T-helper 2 cell treated with Interferon-gamma antibody and Interleukin-4, amounts not matched to agents 5 μg/mL and 100 μg/mL, for 36 hours (primary cell): ENCODE results near the gene POU5F1.
"Not testable (repeated sequence)": the region's sequence is repeated elsewhere in the genome, so short reads cannot be mapped to it uniquely, and the experiment has no call there.

Experiments used
- DNase-seq: peaks from one replicate; pipeline ENCODE4 v3.0.0; 2021; ENCODE audit warnings: low spot score
- H3K27ac Mint-ChIP-seq: one replicate; pipeline ENCODE4 v1.8.0; 2021; ENCODE audit warnings: mild to moderate bottlenecking, mixed read lengths
- H3K27me3 Mint-ChIP-seq: one replicate; pipeline ENCODE4 v1.8.0; 2021; ENCODE audit warnings: low read depth, mixed read lengths
- H3K36me3 Mint-ChIP-seq: one replicate; pipeline ENCODE4 v1.8.0; 2021; ENCODE audit warnings: low read depth, mixed read lengths
- H3K4me1 Mint-ChIP-seq: one replicate; pipeline ENCODE4 v1.8.0; 2021; ENCODE audit warnings: low read depth, mixed read lengths
- H3K4me3 Mint-ChIP-seq: one replicate; pipeline ENCODE4 v1.8.0; 2022; ENCODE audit warnings: mild to moderate bottlenecking, moderate library complexity, mixed read lengths
- H3K9me3 Mint-ChIP-seq: one replicate; pipeline ENCODE4 v1.8.0; 2021; ENCODE audit warnings: mixed read lengths

POU5F1 gene

GRCh38 chr6:31165986-31166385 lies 4.5 kb downstream of the POU5F1 start:
- H3K36me3 Mint-ChIP-seq: peaks cover 26% of the 10 kb centered on the region
- H3K4me1 Mint-ChIP-seq: peaks cover 7% of the 10 kb centered on the region

GRCh38 chr6:31165064-31165832 lies 5.2 kb downstream of the POU5F1 start:
- H3K36me3 Mint-ChIP-seq: peaks cover 32% of the 10 kb centered on the region
- DNase-seq, H3K27ac Mint-ChIP-seq, H3K4me3 Mint-ChIP-seq, H3K9me3 Mint-ChIP-seq, H3K27me3 Mint-ChIP-seq: not testable (repeated sequence)
- H3K4me1 Mint-ChIP-seq: peaks cover 10% of the 10 kb centered on the region

More at GRCh38 chr6:31165986-31166385, 4.5 kb downstream of the POU5F1 start:
- Mint-ChIP-seq H3K4me3 (no peak overlapping the region), H3K27me3 (no peaks in the 10 kb centered on the region), H3K9me3 (no peaks in the 10 kb centered on the region), H3K27ac (no peak overlapping the region)
- no peak for DNase-seq

GRCh38 chr6:31164475-31165063 lies 5.9 kb downstream of the POU5F1 start:
- H3K4me3 Mint-ChIP-seq, H3K9me3 Mint-ChIP-seq, DNase-seq, H3K27me3 Mint-ChIP-seq, H3K27ac Mint-ChIP-seq: not testable (repeated sequence)
- Mint-ChIP-seq H3K36me3 (peaks cover 38% of the 10 kb centered on the region), H3K4me1 (peaks cover 16% of the 10 kb centered on the region)

- no peaks in the 10 kb centered on the region for H3K27me3 Mint-ChIP-seq
- no peak overlapping the region for H3K27ac Mint-ChIP-seq
- H3K9me3 Mint-ChIP-seq: no peaks in the 10 kb centered on the region
- H3K4me1 Mint-ChIP-seq: peaks cover 16% of the 10 kb centered on the region
- no peak for DNase-seq
- no peak overlapping the region for H3K4me3 Mint-ChIP-seq
- H3K36me3 Mint-ChIP-seq: peaks cover 42% of the 10 kb centered on the region
Observed at GRCh38 chr6:31163922-31164321, 6.6 kb downstream of the POU5F1 start.

- Mint-ChIP-seq H3K4me3 (no peak overlapping the region), H3K4me1 (peaks cover 18% of the 10 kb centered on the region), H3K27me3 (no peaks in the 10 kb centered on the region), H3K9me3 (no peaks in the 10 kb centered on the region), H3K36me3 (peaks cover 43% of the 10 kb centered on the region), H3K27ac (no peak overlapping the region)
- no peak for DNase-seq
Observed at GRCh38 chr6:31162463-31163165, 7.9 kb downstream of the POU5F1 start.

GRCh38 chr6:31161216-31162126 lies 9.0 kb downstream of the POU5F1 start:
- Mint-ChIP-seq H3K36me3 (peaks cover 43% of the 10 kb centered on the region), H3K4me1 (peaks cover 25% of the 10 kb centered on the region), H3K27ac (no peak overlapping the region), H3K4me3 (peak overlapping the region; percentile 34), H3K9me3 (no peaks in the 10 kb centered on the region), H3K27me3 (no peaks in the 10 kb centered on the region)
- DNase-seq: no peak

GRCh38 chr6:31158863-31159855 lies 11.3 kb downstream of the POU5F1 start:
- Mint-ChIP-seq H3K4me3 (peak overlapping the region; percentile 93), H3K4me1 (peaks cover 28% of the 10 kb centered on the region), H3K27me3 (no peaks in the 10 kb centered on the region), H3K36me3 (peaks cover 47% of the 10 kb centered on the region), H3K9me3 (no peaks in the 10 kb centered on the region), H3K27ac (peak overlapping the region; percentile 79)
- DNase-seq: peak; percentile 15

- peak within 1 kb of the TSS; percentile 93 for H3K4me3 Mint-ChIP-seq
- H3K9me3 Mint-ChIP-seq: no peaks in the 10 kb centered on the region
- H3K36me3 Mint-ChIP-seq: peaks cover 44% of the 10 kb centered on the region
Observed at GRCh38 chr6:31158140-31158862, 12.2 kb downstream of the POU5F1 start, which contains the start of gene TCF19. TCF19 (plus strand) TSS chr6:31158589; CDS start chr6:31159470, 881 bp downstream.

GRCh38 chr6:31157513-31158139 lies 12.9 kb downstream of the POU5F1 start, which contains the start of gene CCHCR1:
CCHCR1 (minus strand) TSS chr6:31157802; CDS start chr6:31157600, 202 bp downstream.
- Mint-ChIP-seq H3K9me3 (no peaks in the 10 kb centered on the region), H3K4me3 (peak within 1 kb of the TSS; percentile 93), H3K36me3 (peaks cover 40% of the 10 kb centered on the region), H3K27ac (peak within 1 kb of the TSS; percentile 79), H3K4me1 (peaks cover 28% of the 10 kb centered on the region), H3K27me3 (no peaks in the 10 kb centered on the region)
- no peak for DNase-seq

More at GRCh38 chr6:31158140-31158862, 12.2 kb downstream of the POU5F1 start, which contains the start of gene TCF19:
- H3K27ac Mint-ChIP-seq: peak within 1 kb of the TSS; percentile 79
- peaks cover 28% of the 10 kb centered on the region for H3K4me1 Mint-ChIP-seq
- H3K27me3 Mint-ChIP-seq: no peaks in the 10 kb centered on the region
- peak; percentile 99 for DNase-seq

GRCh38 chr6:31156641-31157040 lies 13.8 kb downstream of the POU5F1 start:
- no peak overlapping the region for H3K4me3 Mint-ChIP-seq
- peaks cover 31% of the 10 kb centered on the region for H3K36me3 Mint-ChIP-seq
- H3K27me3 Mint-ChIP-seq: no peaks in the 10 kb centered on the region
- H3K4me1 Mint-ChIP-seq: peaks cover 24% of the 10 kb centered on the region
- no peak for DNase-seq
- no peaks in the 10 kb centered on the region for H3K9me3 Mint-ChIP-seq
- H3K27ac Mint-ChIP-seq: no peak overlapping the region

- Mint-ChIP-seq H3K36me3 (peaks cover 14% of the 10 kb centered on the region), H3K27ac (no peak overlapping the region), H3K4me1 (peaks cover 12% of the 10 kb centered on the region), H3K9me3 (no peaks in the 10 kb centered on the region), H3K27me3 (no peaks in the 10 kb centered on the region), H3K4me3 (no peak overlapping the region)
- DNase-seq: no peak
Observed at GRCh38 chr6:31154436-31154835, 16.0 kb downstream of the POU5F1 start.
